ENCODE results near the gene GIMAP5.

The GIMAP5 gene

GRCh38 chr7:150737265-150738055, at the start of gene GIMAP5:
TSS of gene GIMAP5 (plus strand) at chr7:150737418. CDS start at chr7:150740885, 3,467 bp downstream.
- TF ChIP-seq GATA3 (IDR thresholded peaks at IDR 0.05; ENCODE audit: low read depth, low read length) (no peak), GATA2 (IDR thresholded peaks at IDR 0.05; ENCODE audit: low read depth, low read length) (no peak)

GRCh38 chr7:150688630-150689029, 48.6 kb upstream of the GIMAP5 start:
- no peak for TF ChIP-seq GATA2 (IDR thresholded peaks at IDR 0.05; ENCODE audit: low read depth, low read length)
- no peak for TF ChIP-seq GATA3 (IDR thresholded peaks at IDR 0.05; ENCODE audit: low read depth, low read length)

DNA sequence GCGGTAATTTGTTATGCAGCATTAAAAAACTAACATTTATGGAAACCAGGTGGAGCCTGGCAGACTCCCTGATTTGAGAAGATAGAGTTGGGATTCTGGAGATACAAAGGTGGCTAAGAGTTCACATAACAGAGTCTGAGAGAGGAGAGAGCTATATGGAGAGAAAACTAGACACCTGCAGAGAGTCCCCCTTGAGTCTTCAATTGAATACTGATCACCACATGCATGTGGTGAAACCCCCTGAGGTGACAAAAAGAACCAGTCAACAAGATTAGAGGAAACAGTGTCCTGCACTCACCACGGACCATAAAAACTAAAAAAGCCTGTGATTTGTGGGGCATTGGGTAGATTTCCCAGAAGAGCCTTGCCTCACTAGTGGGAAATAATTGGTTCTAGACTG, 41.6 kb upstream of the GIMAP5 start:
- no peak for TF ChIP-seq GATA3 (IDR thresholded peaks at IDR 0.05; ENCODE audit: low read depth, low read length)
- TF ChIP-seq GATA2 (IDR thresholded peaks at IDR 0.05; ENCODE audit: low read depth, low read length) = no peak

DNA sequence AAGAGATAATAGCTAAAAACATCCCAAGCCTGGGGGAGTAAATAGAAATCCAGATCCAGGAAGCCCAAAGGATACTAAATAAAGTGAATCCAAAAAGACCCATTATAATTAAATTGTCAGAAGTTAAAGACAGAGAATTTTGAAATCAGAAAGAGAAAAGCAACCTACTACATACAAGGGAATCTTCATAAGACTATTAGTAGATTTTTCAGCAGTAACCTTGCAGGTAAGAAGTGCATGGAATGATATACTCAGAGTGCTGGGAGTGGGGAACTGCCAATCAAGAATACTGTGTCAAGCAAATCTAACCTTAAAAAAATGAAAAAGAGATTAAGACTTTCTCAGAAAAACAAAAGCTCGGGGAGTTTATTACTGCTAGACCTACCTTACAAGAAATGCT, 34.0 kb upstream of the GIMAP5 start:
- TF ChIP-seq GATA2 (IDR thresholded peaks at IDR 0.05; ENCODE audit: low read depth, low read length) = no peak
- no peak for TF ChIP-seq GATA3 (IDR thresholded peaks at IDR 0.05; ENCODE audit: low read depth, low read length)

DNA sequence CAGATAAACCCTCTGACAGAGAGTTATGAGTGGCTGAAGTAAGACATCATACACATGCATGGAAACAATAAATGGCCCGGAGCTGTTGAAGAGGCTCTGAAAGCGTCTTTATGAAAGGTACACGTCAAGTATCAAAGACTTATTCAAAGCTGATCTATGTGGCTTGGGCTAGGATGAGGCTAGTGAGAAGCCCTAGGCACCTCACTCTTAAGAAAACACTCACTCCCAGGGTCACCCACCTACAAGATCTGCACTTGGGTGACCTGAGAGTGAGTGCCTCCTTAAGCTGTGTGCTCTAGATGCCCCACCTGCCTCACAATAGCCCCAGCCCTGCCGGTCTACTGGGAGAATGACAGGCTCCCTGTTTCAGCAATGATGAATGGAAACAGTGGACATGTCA, 21.9 kb upstream of the GIMAP5 start:
- TF ChIP-seq GATA2 (IDR thresholded peaks at IDR 0.05; ENCODE audit: low read depth, low read length) (no peak), GATA3 (IDR thresholded peaks at IDR 0.05; ENCODE audit: low read depth, low read length) (no peak)

DNA sequence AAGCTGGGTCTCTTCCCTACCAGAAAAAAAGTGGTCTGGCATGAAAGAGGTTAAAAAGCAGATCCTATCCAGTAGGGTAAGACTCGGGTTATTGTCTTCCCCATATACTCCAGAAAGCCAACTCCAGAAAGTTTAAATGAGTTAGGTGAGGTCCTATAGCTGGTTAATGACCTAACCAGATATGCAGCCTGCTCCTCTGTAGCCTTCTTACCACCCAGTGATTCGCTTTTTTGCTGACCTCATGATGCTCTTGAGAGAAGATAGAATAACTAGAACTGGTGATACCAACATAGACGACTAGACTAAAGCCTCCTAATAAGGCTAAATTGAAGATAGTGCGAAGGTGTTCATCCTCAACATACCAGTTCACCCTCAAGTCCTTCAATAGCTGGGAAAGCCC, 21.5 kb upstream of the GIMAP5 start:
- TF ChIP-seq GATA3 (IDR thresholded peaks at IDR 0.05; ENCODE audit: low read depth, low read length) (no peak), GATA2 (IDR thresholded peaks at IDR 0.05; ENCODE audit: low read depth, low read length) (no peak)

DNA sequence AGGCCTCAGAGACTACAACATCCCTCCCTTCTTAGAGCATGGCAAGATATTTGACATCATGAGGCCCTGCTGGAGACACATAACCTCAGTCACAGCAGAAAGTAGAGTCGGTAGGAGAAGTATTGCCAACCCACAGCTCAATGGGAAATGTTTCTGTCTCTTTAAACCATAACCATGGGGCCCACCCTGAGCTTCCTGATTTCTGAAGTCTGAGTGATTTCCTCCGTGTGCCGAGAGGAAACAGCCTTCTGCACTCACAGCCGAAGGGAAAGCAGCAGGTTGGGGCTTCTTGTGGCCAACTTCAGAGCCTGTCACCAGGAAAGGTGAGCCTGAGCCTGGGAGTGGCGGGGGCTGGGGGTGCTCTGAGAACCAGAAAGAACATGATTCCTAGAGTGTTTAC, 20.9 kb upstream of the GIMAP5 start, which contains the start of gene GIMAP1:
GIMAP1 (plus strand) TSS at position 246 of the 400 bp plus-strand sequence. CDS start 2,435 bp downstream, outside the sequence.
- TF ChIP-seq GATA2 (IDR thresholded peaks at IDR 0.05; ENCODE audit: low read depth, low read length) (no peak), GATA3 (IDR thresholded peaks at IDR 0.05; ENCODE audit: low read depth, low read length) (no peak)

- no peak for TF ChIP-seq GATA3 (IDR thresholded peaks at IDR 0.05; ENCODE audit: low read depth, low read length)
These were observed 20.3 kb upstream of the GIMAP5 start for GRCh38 chr7:150716939-150717338.

DNA sequence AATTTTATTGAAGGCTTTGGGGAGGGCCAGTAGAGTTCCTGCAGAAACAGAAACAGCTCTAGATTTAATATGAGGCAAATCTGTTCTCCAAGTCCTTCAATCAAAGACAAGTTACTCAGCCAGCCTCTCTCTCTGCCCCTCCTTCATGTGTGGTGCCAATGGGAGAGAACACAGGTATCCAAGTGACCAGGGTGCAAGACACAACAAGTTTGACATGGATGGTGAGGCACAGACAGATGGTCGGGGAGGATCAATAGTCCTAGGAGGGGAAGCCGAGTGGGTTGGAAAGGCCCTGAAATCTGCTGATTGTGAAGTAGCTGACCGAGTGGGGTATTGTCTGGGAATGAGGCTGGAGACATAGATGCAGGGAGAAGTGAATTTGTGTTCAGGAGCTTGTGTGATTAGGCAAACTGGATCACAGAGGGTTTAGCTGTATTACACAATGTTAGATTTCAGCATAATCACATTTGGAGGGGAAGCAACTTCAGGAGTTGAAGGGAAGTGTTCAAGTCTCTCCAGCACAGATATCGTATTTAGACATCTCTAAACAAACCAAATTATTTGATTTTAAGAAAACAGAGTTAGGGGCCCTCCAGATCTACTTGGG, 19.3 kb upstream of the GIMAP5 start:
- TF ChIP-seq GATA3 (IDR thresholded peaks at IDR 0.05; ENCODE audit: low read depth, low read length) (no peak), GATA2 (IDR thresholded peaks at IDR 0.05; ENCODE audit: low read depth, low read length) (no peak)

GRCh38 chr7:150719436-150719835, 17.8 kb upstream of the GIMAP5 start:
- TF ChIP-seq GATA3 (IDR thresholded peaks at IDR 0.05; ENCODE audit: low read depth, low read length) (no peak), GATA2 (IDR thresholded peaks at IDR 0.05; ENCODE audit: low read depth, low read length) (no peak)

DNA sequence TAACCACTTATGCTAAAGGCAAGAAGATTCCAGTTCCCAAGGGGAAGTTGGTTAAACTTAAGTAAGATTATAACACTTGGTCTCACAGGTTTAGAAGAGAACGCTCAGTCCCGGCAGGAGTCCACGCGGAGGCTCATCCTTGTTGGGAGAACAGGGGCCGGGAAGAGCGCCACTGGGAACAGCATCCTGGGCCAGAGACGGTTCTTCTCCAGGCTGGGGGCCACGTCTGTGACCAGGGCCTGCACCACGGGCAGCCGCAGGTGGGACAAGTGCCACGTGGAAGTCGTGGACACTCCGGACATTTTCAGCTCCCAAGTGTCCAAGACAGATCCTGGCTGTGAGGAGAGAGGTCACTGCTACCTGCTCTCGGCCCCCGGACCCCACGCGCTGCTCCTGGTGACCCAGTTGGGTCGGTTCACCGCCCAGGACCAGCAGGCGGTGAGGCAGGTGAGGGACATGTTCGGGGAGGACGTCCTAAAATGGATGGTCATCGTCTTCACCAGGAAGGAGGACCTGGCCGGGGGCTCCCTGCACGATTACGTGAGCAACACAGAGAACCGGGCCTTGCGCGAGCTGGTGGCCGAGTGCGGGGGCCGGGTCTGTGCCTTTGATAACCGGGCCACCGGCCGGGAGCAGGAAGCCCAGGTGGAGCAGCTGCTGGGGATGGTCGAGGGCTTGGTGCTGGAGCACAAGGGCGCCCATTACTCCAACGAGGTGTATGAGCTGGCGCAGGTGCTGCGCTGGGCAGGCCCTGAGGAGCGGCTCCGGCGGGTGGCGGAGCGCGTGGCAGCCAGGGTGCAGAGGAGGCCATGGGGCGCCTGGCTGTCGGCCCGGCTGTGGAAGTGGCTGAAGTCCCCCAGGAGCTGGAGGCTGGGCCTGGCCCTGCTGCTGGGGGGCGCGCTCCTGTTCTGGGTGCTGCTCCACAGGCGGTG, 17.0 kb upstream of the GIMAP5 start:
- TF ChIP-seq GATA3 (IDR thresholded peaks at IDR 0.05; ENCODE audit: low read depth, low read length) = no peak

- TF ChIP-seq GATA2 (IDR thresholded peaks at IDR 0.05; ENCODE audit: low read depth, low read length) (no peak), GATA3 (IDR thresholded peaks at IDR 0.05; ENCODE audit: low read depth, low read length) (no peak)
These were observed 15.2 kb upstream of the GIMAP5 start for GRCh38 chr7:150721970-150722373.

GRCh38 chr7:150722431-150722931, 14.7 kb upstream of the GIMAP5 start:
- TF ChIP-seq GATA2 (IDR thresholded peaks at IDR 0.05; ENCODE audit: low read depth, low read length) (no peak), GATA3 (IDR thresholded peaks at IDR 0.05; ENCODE audit: low read depth, low read length) (no peak)

DNA sequence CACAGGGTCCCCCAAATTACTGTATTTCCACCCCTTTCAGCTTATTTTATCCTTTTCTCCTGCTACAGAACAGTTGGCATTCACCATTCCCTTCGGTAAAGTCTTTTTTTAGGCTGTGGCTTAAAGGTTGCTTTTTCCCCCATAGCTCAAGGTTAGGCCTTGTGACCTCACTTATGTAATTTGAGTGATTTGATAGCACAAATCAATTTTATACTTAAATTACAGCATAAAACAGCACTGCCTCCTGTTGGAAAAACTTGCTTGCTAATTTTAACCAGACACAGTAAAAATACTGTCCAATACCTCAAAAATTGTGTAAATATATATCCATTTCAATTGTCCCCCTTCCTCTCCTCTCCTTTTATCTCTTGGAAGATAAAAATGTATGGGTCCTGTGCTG, 13.8 kb upstream of the GIMAP5 start:
- TF ChIP-seq GATA3 (IDR thresholded peaks at IDR 0.05; ENCODE audit: low read depth, low read length) = no peak
- TF ChIP-seq GATA2 (IDR thresholded peaks at IDR 0.05; ENCODE audit: low read depth, low read length) = no peak

Measured in SH-SY5Y (cell line).